GM23338 (cell line): Measurements from ENCODE around the gene GTSE1. TPM values are rescaled to one million over a fixed set of nuclear protein-coding genes. Genes with fewer than 3 reads are reported as not detected.

ENCODE experiments used
- ATAC-seq: fragments of 200-7000 bp; cut with Tn5 transposase; 3 replicates; pipeline ENCODE4 v1.9.1; 2020
- DNase-seq: peaks from one replicate; pipeline ENCODE4 v3.0.0-alpha.2; 2015; ENCODE audit warnings: low spot score
- H2AFZ ChIP-seq: fragments of 200-600 bp; sonication (generic); 2 replicates; pipeline ENCODE4 v1.8.0; 2016; ENCODE audit warnings: antibody characterized with exemption, mild to moderate bottlenecking, moderate library complexity
- H3F3A ChIP-seq: fragments of 200-600 bp; sonication (generic); replicated peaks from 2 replicates; pipeline ENCODE4 v1.8.0; 2017; ENCODE audit warnings: antibody characterized with exemption, mixed run types, low read depth
- H3K27ac ChIP-seq: fragments of 200-600 bp; sonication (generic); 2 replicates; pipeline ENCODE4 v1.6.1; 2016; ENCODE audit warnings: low read depth
- H3K27me3 ChIP-seq: fragments of 200-600 bp; sonication (generic); 2 replicates; pipeline ENCODE4 v1.8.0; 2016; ENCODE audit warnings: mild to moderate bottlenecking, mixed run types, moderate library complexity; ENCODE audit not compliant: insufficient read depth
- H3K36me3 ChIP-seq: fragments of 200-600 bp; sonication (generic); 2 replicates; pipeline ENCODE4 v1.8.0; 2016; ENCODE audit warnings: mild to moderate bottlenecking; ENCODE audit not compliant: insufficient read depth
- H3K4me1 ChIP-seq: fragments of 200-600 bp; sonication (generic); 2 replicates; pipeline ENCODE4 v1.8.0; 2016; ENCODE audit warnings: mild to moderate bottlenecking, moderate library complexity; ENCODE audit not compliant: insufficient read depth
- H3K4me2 ChIP-seq: fragments of 200-600 bp; sonication (generic); 2 replicates; pipeline ENCODE4 v1.7.1; 2017; ENCODE audit warnings: mixed run types
- H3K4me3 ChIP-seq: fragments of 200-600 bp; sonication (generic); 2 replicates; pipeline ENCODE4 v1.6.1; 2016; ENCODE audit warnings: mixed run types
- H3K79me2 ChIP-seq: fragments of 200-600 bp; sonication (generic); replicated peaks from 2 replicates; pipeline ENCODE4 v1.8.0; 2017; ENCODE audit warnings: mild to moderate bottlenecking; ENCODE audit not compliant: insufficient read depth
- H3K9me2 ChIP-seq: fragments of 200-600 bp; sonication (generic); 2 replicates; pipeline ENCODE4 v1.8.0; 2017; ENCODE audit not compliant: insufficient read depth
- H4K20me1 ChIP-seq: fragments of 200-600 bp; sonication (generic); replicated peaks from 2 replicates; pipeline ENCODE4 v1.8.0; 2017; ENCODE audit warnings: mild to moderate bottlenecking; ENCODE audit not compliant: insufficient read depth
- H3K27ac Mint-ChIP-seq: 2 replicates; pipeline ENCODE4 v1.8.0; 2020; ENCODE audit warnings: inconsistent platforms, mild to moderate bottlenecking, moderate library complexity, mixed read lengths
- H3K27me3 Mint-ChIP-seq: 3 replicates; pipeline ENCODE4 v1.8.0; 2022; ENCODE audit warnings: low read depth, mild to moderate bottlenecking, moderate library complexity, mixed read lengths, inconsistent platforms; ENCODE audit not compliant: insufficient read depth, poor library complexity
- H3K36me3 Mint-ChIP-seq: 3 replicates; pipeline ENCODE4 v1.8.0; 2021; ENCODE audit warnings: low read depth, mild to moderate bottlenecking, inconsistent platforms, moderate library complexity, mixed read lengths
- H3K4me1 Mint-ChIP-seq: 3 replicates; pipeline ENCODE4 v1.8.0; 2020; ENCODE audit warnings: mild to moderate bottlenecking, inconsistent platforms, mixed read lengths
- H3K4me3 Mint-ChIP-seq: 3 replicates; pipeline ENCODE4 v1.8.0; 2021; ENCODE audit warnings: moderate library complexity, mild to moderate bottlenecking, inconsistent platforms, mixed read lengths
- H3K9me3 Mint-ChIP-seq: 3 replicates; pipeline ENCODE4 v1.8.0; 2020; ENCODE audit warnings: moderate library complexity, mild to moderate bottlenecking, inconsistent platforms, mixed read lengths
- CREB1 ChIP-seq: fragments of 250-450 bp; sonication (Bioruptor Pico); IDR thresholded peaks from 2 replicates; pipeline ENCODE4 v1.5.0; 2020; ENCODE audit warnings: low read depth, mild to moderate bottlenecking, moderate library complexity
- EZH2 ChIP-seq: fragments of 200-600 bp; sonication (generic); IDR thresholded peaks from one replicate; pipeline ENCODE4 v1.8.0; 2017; ENCODE audit warnings: antibody characterized with exemption, mild to moderate bottlenecking, low read depth; ENCODE audit not compliant: unreplicated experiment
- EZH2phosphoT487 ChIP-seq: fragments of 200-600 bp; sonication (generic); IDR thresholded peaks from one replicate; pipeline ENCODE4 v1.8.1; 2018; ENCODE audit warnings: antibody characterized with exemption; ENCODE audit not compliant: unreplicated experiment
- JUNB ChIP-seq: IDR thresholded peaks from one replicate; pipeline ENCODE4 v1.6.1; 2016; ENCODE audit warnings: antibody characterized with exemption; ENCODE audit not compliant: unreplicated experiment
- POLR2AphosphoS5 ChIP-seq: IDR thresholded peaks from 2 replicates; pipeline ENCODE4 v1.6.1; 2016; ENCODE audit warnings: antibody characterized with exemption, low read depth
- STAT1 ChIP-seq: IDR thresholded peaks from one replicate; pipeline ENCODE4 v1.6.1; 2016; ENCODE audit warnings: antibody characterized with exemption; ENCODE audit not compliant: unreplicated experiment
- ZNF114 ChIP-seq: fragments of 250-450 bp; sonication (Bioruptor Pico); IDR thresholded peaks from 2 replicates; pipeline ENCODE4 v1.5.0; 2020; ENCODE audit warnings: mild to moderate bottlenecking, moderate library complexity
- ZNF331 ChIP-seq: fragments of 250-450 bp; sonication (Bioruptor Pico); IDR thresholded peaks from 2 replicates; pipeline ENCODE4 v1.5.0; 2020; ENCODE audit warnings: low read depth, mild to moderate bottlenecking, moderate library complexity
- polyA plus RNA-seq: library from polyadenylated mRNA; unstranded; fragments of >200 nt; fragmentation: Nextera tagmentation; extraction: Ambion mirVana; gene quantifications from 2 replicates; pipeline ENCODE4 v1.2.1, GENCODE V29; 2016
- total RNA-seq: library from RNA; depleted of rRNA; stranded (reverse); fragments of >200 nt; shearing (Covaris generic); gene quantifications from 2 replicates; pipeline ENCODE4 v1.2.3, GENCODE V29; 2014
- TF ChIP-seq, protein P1 (sequence below): IDR thresholded peaks from one replicate; pipeline ENCODE4 v1.6.1; 2018; ENCODE audit warnings: antibody characterized with exemption; ENCODE audit not compliant: unreplicated experiment
- TF ChIP-seq, protein P2 (sequence below): fragments of 250-450 bp; sonication (Bioruptor Pico); IDR thresholded peaks from 2 replicates; pipeline ENCODE4 v1.5.0; 2020; ENCODE audit warnings: mild to moderate bottlenecking, moderate library complexity
- TF ChIP-seq, protein P3 (sequence below): IDR thresholded peaks from 2 replicates; pipeline ENCODE4 v1.6.1; 2016; ENCODE audit warnings: antibody characterized with exemption

The GTSE1 gene
- total and polyA plus RNA-seq, 2 experiments from 2014 or later: 26.3 to 28.6 TPM

DNA sequence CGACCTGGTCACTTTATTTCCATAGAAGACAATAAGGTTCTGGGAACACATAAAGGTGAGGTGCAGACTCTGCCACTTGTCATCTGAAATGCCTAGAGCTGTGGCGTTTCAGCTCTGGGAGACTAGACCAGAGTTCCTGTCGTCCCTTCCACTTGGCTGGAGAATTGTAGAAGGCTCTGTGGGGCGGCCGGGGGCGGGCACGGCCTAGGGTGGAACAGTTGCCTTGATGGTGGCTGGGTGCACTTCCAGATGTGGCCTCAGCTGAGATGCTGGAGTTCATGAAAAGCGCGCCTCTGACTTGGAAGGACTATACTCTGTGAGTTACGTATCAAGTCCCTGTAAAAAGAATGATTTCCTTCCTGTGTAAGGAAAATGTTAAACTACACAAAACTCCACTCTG is 55.6 kb downstream of the GTSE1 start:
- DNase-seq: no peak
- no peak overlapping the region for H3K4me3 ChIP-seq
- no peak for ATAC-seq
- peaks cover 67% of the 10 kb centered on the region for H3K36me3 Mint-ChIP-seq
- H3K36me3 ChIP-seq: peaks cover 11% of the 10 kb centered on the region; the same call in 1 of the 2 replicates
- no peaks in the 10 kb centered on the region; the same call in 2 of the 3 replicates for H3K9me3 Mint-ChIP-seq
- no peak overlapping the region for H2AFZ ChIP-seq
- H3K27ac ChIP-seq: no peak overlapping the region
- peaks cover 8% of the 10 kb centered on the region for H3K27me3 Mint-ChIP-seq
- peaks cover 4% of the 10 kb centered on the region for H4K20me1 ChIP-seq
- H3K4me1 Mint-ChIP-seq: no peaks in the 10 kb centered on the region
- no peaks in the 10 kb centered on the region for H3K79me2 ChIP-seq
- no peak overlapping the region for H3K4me2 ChIP-seq
- no peaks in the 10 kb centered on the region for H3K27me3 ChIP-seq
- TF ChIP-seq, protein P1, sequence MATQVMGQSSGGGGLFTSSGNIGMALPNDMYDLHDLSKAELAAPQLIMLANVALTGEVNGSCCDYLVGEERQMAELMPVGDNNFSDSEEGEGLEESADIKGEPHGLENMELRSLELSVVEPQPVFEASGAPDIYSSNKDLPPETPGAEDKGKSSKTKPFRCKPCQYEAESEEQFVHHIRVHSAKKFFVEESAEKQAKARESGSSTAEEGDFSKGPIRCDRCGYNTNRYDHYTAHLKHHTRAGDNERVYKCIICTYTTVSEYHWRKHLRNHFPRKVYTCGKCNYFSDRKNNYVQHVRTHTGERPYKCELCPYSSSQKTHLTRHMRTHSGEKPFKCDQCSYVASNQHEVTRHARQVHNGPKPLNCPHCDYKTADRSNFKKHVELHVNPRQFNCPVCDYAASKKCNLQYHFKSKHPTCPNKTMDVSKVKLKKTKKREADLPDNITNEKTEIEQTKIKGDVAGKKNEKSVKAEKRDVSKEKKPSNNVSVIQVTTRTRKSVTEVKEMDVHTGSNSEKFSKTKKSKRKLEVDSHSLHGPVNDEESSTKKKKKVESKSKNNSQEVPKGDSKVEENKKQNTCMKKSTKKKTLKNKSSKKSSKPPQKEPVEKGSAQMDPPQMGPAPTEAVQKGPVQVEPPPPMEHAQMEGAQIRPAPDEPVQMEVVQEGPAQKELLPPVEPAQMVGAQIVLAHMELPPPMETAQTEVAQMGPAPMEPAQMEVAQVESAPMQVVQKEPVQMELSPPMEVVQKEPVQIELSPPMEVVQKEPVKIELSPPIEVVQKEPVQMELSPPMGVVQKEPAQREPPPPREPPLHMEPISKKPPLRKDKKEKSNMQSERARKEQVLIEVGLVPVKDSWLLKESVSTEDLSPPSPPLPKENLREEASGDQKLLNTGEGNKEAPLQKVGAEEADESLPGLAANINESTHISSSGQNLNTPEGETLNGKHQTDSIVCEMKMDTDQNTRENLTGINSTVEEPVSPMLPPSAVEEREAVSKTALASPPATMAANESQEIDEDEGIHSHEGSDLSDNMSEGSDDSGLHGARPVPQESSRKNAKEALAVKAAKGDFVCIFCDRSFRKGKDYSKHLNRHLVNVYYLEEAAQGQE: no peak
- no peak for TF ChIP-seq CREB1 (CRISPR knock-in tag)
- TF ChIP-seq JUNB: no peak
- no peak for TF ChIP-seq EZH2
- no peak for TF ChIP-seq ZNF114 (CRISPR knock-in tag)
- TF ChIP-seq STAT1: no peak
- no peak for TF ChIP-seq POLR2AphosphoS5
- TF ChIP-seq, protein P2, sequence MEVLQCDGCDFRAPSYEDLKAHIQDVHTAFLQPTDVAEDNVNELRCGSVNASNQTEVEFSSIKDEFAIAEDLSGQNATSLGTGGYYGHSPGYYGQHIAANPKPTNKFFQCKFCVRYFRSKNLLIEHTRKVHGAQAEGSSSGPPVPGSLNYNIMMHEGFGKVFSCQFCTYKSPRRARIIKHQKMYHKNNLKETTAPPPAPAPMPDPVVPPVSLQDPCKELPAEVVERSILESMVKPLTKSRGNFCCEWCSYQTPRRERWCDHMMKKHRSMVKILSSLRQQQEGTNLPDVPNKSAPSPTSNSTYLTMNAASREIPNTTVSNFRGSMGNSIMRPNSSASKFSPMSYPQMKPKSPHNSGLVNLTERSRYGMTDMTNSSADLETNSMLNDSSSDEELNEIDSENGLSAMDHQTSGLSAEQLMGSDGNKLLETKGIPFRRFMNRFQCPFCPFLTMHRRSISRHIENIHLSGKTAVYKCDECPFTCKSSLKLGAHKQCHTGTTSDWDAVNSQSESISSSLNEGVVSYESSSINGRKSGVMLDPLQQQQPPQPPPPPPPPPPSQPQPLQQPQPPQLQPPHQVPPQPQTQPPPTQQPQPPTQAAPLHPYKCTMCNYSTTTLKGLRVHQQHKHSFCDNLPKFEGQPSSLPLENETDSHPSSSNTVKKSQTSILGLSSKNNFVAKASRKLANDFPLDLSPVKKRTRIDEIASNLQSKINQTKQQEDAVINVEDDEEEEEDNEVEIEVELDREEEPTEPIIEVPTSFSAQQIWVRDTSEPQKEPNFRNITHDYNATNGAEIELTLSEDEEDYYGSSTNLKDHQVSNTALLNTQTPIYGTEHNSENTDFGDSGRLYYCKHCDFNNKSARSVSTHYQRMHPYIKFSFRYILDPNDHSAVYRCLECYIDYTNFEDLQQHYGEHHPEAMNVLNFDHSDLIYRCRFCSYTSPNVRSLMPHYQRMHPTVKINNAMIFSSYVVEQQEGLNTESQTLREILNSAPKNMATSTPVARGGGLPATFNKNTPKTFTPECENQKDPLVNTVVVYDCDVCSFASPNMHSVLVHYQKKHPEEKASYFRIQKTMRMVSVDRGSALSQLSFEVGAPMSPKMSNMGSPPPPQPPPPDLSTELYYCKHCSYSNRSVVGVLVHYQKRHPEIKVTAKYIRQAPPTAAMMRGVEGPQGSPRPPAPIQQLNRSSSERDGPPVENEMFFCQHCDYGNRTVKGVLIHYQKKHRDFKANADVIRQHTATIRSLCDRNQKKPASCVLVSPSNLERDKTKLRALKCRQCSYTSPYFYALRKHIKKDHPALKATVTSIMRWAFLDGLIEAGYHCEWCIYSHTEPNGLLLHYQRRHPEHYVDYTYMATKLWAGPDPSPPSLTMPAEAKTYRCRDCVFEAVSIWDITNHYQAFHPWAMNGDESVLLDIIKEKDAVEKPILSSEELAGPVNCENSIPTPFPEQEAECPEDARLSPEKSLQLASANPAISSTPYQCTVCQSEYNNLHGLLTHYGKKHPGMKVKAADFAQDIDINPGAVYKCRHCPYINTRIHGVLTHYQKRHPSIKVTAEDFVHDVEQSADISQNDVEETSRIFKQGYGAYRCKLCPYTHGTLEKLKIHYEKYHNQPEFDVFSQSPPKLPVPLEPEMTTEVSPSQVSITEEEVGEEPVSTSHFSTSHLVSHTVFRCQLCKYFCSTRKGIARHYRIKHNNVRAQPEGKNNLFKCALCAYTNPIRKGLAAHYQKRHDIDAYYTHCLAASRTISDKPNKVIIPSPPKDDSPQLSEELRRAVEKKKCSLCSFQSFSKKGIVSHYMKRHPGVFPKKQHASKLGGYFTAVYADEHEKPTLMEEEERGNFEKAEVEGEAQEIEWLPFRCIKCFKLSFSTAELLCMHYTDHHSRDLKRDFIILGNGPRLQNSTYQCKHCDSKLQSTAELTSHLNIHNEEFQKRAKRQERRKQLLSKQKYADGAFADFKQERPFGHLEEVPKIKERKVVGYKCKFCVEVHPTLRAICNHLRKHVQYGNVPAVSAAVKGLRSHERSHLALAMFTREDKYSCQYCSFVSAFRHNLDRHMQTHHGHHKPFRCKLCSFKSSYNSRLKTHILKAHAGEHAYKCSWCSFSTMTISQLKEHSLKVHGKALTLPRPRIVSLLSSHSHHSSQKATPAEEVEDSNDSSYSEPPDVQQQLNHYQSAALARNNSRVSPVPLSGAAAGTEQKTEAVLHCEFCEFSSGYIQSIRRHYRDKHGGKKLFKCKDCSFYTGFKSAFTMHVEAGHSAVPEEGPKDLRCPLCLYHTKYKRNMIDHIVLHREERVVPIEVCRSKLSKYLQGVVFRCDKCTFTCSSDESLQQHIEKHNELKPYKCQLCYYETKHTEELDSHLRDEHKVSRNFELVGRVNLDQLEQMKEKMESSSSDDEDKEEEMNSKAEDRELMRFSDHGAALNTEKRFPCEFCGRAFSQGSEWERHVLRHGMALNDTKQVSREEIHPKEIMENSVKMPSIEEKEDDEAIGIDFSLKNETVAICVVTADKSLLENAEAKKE (CRISPR knock-in tag): no peak
- no peak for TF ChIP-seq EZH2phosphoT487
- TF ChIP-seq, protein P3, sequence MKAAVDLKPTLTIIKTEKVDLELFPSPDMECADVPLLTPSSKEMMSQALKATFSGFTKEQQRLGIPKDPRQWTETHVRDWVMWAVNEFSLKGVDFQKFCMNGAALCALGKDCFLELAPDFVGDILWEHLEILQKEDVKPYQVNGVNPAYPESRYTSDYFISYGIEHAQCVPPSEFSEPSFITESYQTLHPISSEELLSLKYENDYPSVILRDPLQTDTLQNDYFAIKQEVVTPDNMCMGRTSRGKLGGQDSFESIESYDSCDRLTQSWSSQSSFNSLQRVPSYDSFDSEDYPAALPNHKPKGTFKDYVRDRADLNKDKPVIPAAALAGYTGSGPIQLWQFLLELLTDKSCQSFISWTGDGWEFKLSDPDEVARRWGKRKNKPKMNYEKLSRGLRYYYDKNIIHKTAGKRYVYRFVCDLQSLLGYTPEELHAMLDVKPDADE: no peak
- TF ChIP-seq ZNF331 (CRISPR knock-in tag): no peak
- no peaks in the 10 kb centered on the region for H3K9me2 ChIP-seq
- no peak overlapping the region for H3K27ac Mint-ChIP-seq
- H3F3A ChIP-seq: peaks cover 4% of the 10 kb centered on the region; the same call in 1 of the 2 replicates
- no peaks in the 10 kb centered on the region for H3K4me1 ChIP-seq
- no peak overlapping the region for H3K4me3 Mint-ChIP-seq
